DOHH2 (cell line): ENCODE data around the gene DPYD.

Experiments used
- CTCF ChIP-seq: fragments of 200-600 bp; sonication (generic); IDR thresholded peaks from one replicate; pipeline ENCODE4 v1.5.1; 2014; ENCODE audit warnings: antibody characterized with exemption, mild to moderate bottlenecking, low read depth, low read length; ENCODE audit not compliant: poor library complexity, severe bottlenecking
- EZH2phosphoT487 ChIP-seq: fragments of 200-600 bp; sonication (generic); IDR thresholded peaks from 2 replicates; pipeline ENCODE4 v1.6.1; 2017; ENCODE audit warnings: borderline replicate concordance, mild to moderate bottlenecking, antibody characterized with exemption, low read length, moderate library complexity, mixed read lengths

- TF ChIP-seq CTCF = no peak
- no peak for TF ChIP-seq EZH2phosphoT487
Measured at GRCh38 chr1:97571760-97572159, 349.1 kb downstream of the DPYD start.
